WTC11 (cell line): Measurements from ENCODE around the gene IL1RAPL1.

ENCODE experiments used
- CDX4 ChIP-seq: fragments of 250-450 bp; sonication (Bioruptor Pico); IDR thresholded peaks from 2 replicates; pipeline ENCODE4 v1.9.0; 2021; ENCODE audit warnings: moderate library complexity, mild to moderate bottlenecking, inconsistent platforms, borderline replicate concordance
- CREM ChIP-seq: sonication (generic); formaldehyde crosslinking; IDR thresholded peaks from 2 replicates; pipeline ENCODE4 v1.8.1; 2022; ENCODE audit warnings: mild to moderate bottlenecking, missing genetic modification reagents, moderate library complexity
- CTCF ChIP-seq: fragments of 200-600 bp; IDR thresholded peaks from 2 replicates; pipeline ENCODE4 v1.8.0; 2022; ENCODE audit warnings: antibody characterized with exemption
- FOXP1 ChIP-seq: sonication (generic); formaldehyde crosslinking; IDR thresholded peaks from 2 replicates; pipeline ENCODE4 v1.8.0; 2022; ENCODE audit warnings: missing genetic modification reagents, mild to moderate bottlenecking, moderate library complexity, borderline replicate concordance
- GABPB1 ChIP-seq: sonication (generic); formaldehyde crosslinking; IDR thresholded peaks from 2 replicates; pipeline ENCODE4 v1.8.1; 2023; ENCODE audit warnings: mild to moderate bottlenecking, missing genetic modification reagents
- HMGXB4 ChIP-seq: sonication (generic); formaldehyde crosslinking; IDR thresholded peaks from 2 replicates; pipeline ENCODE4 v1.8.1; 2023; ENCODE audit warnings: mild to moderate bottlenecking, moderate library complexity, missing genetic modification reagents
- JUN ChIP-seq: sonication (generic); formaldehyde crosslinking; IDR thresholded peaks from 2 replicates; pipeline ENCODE4 v1.8.0; 2023; ENCODE audit warnings: mild to moderate bottlenecking, missing genetic modification reagents
- SP1 ChIP-seq: sonication (generic); formaldehyde crosslinking; conservative IDR thresholded peaks from 2 replicates; pipeline ENCODE4 v1.8.1; 2022; ENCODE audit warnings: missing genetic modification reagents
- TCF7 ChIP-seq: sonication (generic); formaldehyde crosslinking; IDR thresholded peaks from 2 replicates; pipeline ENCODE4 v1.8.0; 2022; ENCODE audit warnings: mild to moderate bottlenecking, low read depth, missing genetic modification reagents, moderate library complexity
- ZBTB21 ChIP-seq: sonication (generic); formaldehyde crosslinking; IDR thresholded peaks from 2 replicates; pipeline ENCODE4 v1.8.1; 2023; ENCODE audit warnings: mild to moderate bottlenecking, missing genetic modification reagents, borderline replicate concordance
- ZBTB43 ChIP-seq: sonication (generic); formaldehyde crosslinking; IDR thresholded peaks from 2 replicates; pipeline ENCODE4 v1.8.1; 2023; ENCODE audit warnings: mild to moderate bottlenecking, missing genetic modification reagents
- ZNF138 ChIP-seq: sonication (generic); formaldehyde crosslinking; conservative IDR thresholded peaks from 2 replicates; pipeline ENCODE4 v1.8.1; 2022; ENCODE audit warnings: mild to moderate bottlenecking, moderate library complexity, missing genetic modification reagents

GRCh38 chrX:29662101-29662500, 1074.9 kb downstream of the IL1RAPL1 start:
- TF ChIP-seq CTCF, result no peak
- no peak for TF ChIP-seq TCF7 (CRISPR knock-in tag)
- no peak for TF ChIP-seq HMGXB4 (CRISPR knock-in tag)
- no peak for TF ChIP-seq ZBTB21 (CRISPR knock-in tag)
- no peak for TF ChIP-seq ZNF138 (CRISPR knock-in tag)
- no peak for TF ChIP-seq CREM (CRISPR knock-in tag)
- no peak for TF ChIP-seq FOXP1
- no peak for TF ChIP-seq ZBTB43 (CRISPR knock-in tag)
- no peak for TF ChIP-seq GABPB1 (CRISPR knock-in tag)
- TF ChIP-seq CDX4 (CRISPR knock-in tag), result no peak
- no peak for TF ChIP-seq SP1
- TF ChIP-seq JUN, result no peak
